K562 (cell line): Measurements from ENCODE around the gene NPHP3. TPM values are rescaled to one million over a fixed set of nuclear protein-coding genes. Genes with fewer than 3 reads are reported as not detected.

Experiments
- ATAC-seq: fragments of 200-7000 bp; cut with Tn5 transposase; 3 replicates; pipeline ENCODE4 v1.9.1; 2020; ENCODE audit warnings: moderate library complexity
- BruUV-seq: library from RNA; stranded (reverse); fragments of 400-500 nt; replicated peaks from 2 replicates; lab custom pipeline; 2021; lab: Mats Ljungman, UMichigan
- CTCF ChIA-PET: fragments of 300-600 bp; formaldehyde crosslinking; extraction: SDS; loops from one replicate; lab custom pipeline; 2021; ENCODE audit warnings: low intra/inter-chr PET ratio; lab: Yijun Ruan, JAX
- POLR2A ChIA-PET: fragments of 300-600, 350-650 bp; sonication (Branson Sonifier 250); formaldehyde crosslinking; extraction: SDS; loops from one replicate; lab custom pipeline; 2021; ENCODE audit warnings: antibody characterized with exemption, inconsistent platforms; lab: Yijun Ruan, JAX
- DNase-seq, 4 experiments: peaks; one replicate each; pipeline versions ENCODE4 v3.0.0 to v3.0.0-alpha.2; 2011 to 2018; ENCODE audit warnings: low spot score in 3 of 4, mixed read lengths in 3 of 4; ENCODE audit errors: extremely low read depth in 1 of 4
- FAIRE-seq: peaks from 2 replicates; lab custom pipeline; 2011; peaks lifted over from hg19 to GRCh38; lab: Jason Lieb, UNC
- H2AFZ ChIP-seq: 2 replicates; pipeline ENCODE4 v1.6.0; 2011; ENCODE audit warnings: low read depth, low read length, control low read depth, inconsistent platforms
- H3K27ac ChIP-seq: fragments of 200-600 bp; 3 replicates; pipeline ENCODE4 v1.8.0; 2011; ENCODE audit warnings: low read depth, mild to moderate bottlenecking, control low read depth, inconsistent platforms, low read length, moderate library complexity, mixed read lengths; ENCODE audit errors: extremely low read depth
- H3K27me3 ChIP-seq, 2 experiments: fragments of 300-600 bp in 1 of 2; 2 replicates in 1 of 2; 3 replicates in 1 of 2; pipeline versions ENCODE4 v1.6.0 to v1.8.0; 2011; ENCODE audit warnings: inconsistent platforms in 2 of 2, low read length in 2 of 2, mild to moderate bottlenecking in 1 of 2, mixed read lengths in 1 of 2, moderate library complexity in 1 of 2; ENCODE audit not compliant: control insufficient read depth in 2 of 2, insufficient read depth in 2 of 2
- H3K36me3 ChIP-seq: fragments of 300-600 bp; 3 replicates; pipeline ENCODE4 v1.8.0; 2011; ENCODE audit warnings: mild to moderate bottlenecking, low read length, inconsistent platforms; ENCODE audit not compliant: control insufficient read depth, insufficient read depth
- H3K4me1 ChIP-seq, 2 experiments: fragments of 200-600 bp in 1 of 2; replicated peaks in 1 of 2; 2 replicates in 1 of 2; 3 replicates in 1 of 2; pipeline versions ENCODE4 v1.5.1 to v1.8.0; 2011; ENCODE audit warnings: inconsistent platforms in 2 of 2, low read length in 2 of 2, mild to moderate bottlenecking in 1 of 2, mixed read lengths in 1 of 2, moderate library complexity in 1 of 2; ENCODE audit not compliant: control insufficient read depth in 2 of 2, insufficient read depth in 2 of 2
- H3K4me2 ChIP-seq: 2 replicates; pipeline ENCODE4 v1.6.1; 2011; ENCODE audit warnings: low read length, control low read depth, inconsistent platforms, mixed read lengths; ENCODE audit not compliant: insufficient read depth
- H3K4me3 ChIP-seq: fragments of 200-600 bp; sonication (generic), shearing (Covaris generic); 2 replicates; pipeline ENCODE4 v1.5.1; 2016; ENCODE audit warnings: control low read depth, inconsistent platforms
- H3K79me2 ChIP-seq: fragments of 200-600 bp; 3 replicates; pipeline ENCODE4 v1.8.0; 2011; ENCODE audit warnings: low read length, inconsistent platforms; ENCODE audit not compliant: control insufficient read depth, insufficient read depth
- H3K9ac ChIP-seq, 2 experiments: 2 replicates each; pipeline versions ENCODE4 v1.6.0 to v1.6.1; 2011; ENCODE audit warnings: low read depth in 2 of 2, low read length in 2 of 2, control low read depth in 1 of 2, inconsistent platforms in 1 of 2, mild to moderate bottlenecking in 1 of 2, mixed read lengths in 1 of 2; ENCODE audit not compliant: insufficient read depth in 1 of 2
- H3K9me1 ChIP-seq: one replicate; pipeline ENCODE4 v1.6.0; 2011; ENCODE audit warnings: inconsistent platforms, mild to moderate bottlenecking, low read length, moderate library complexity; ENCODE audit not compliant: control insufficient read depth, insufficient read depth
- H3K9me3 ChIP-seq: replicated peaks from 2 replicates; pipeline ENCODE4 v1.5.1; 2011; ENCODE audit warnings: low read depth, low read length, inconsistent platforms; ENCODE audit not compliant: control insufficient read depth, insufficient read depth
- H4K20me1 ChIP-seq: replicated peaks from 2 replicates; pipeline ENCODE4 v1.6.1; 2011; ENCODE audit warnings: low read length, inconsistent platforms, mixed read lengths; ENCODE audit not compliant: control insufficient read depth, insufficient read depth
- WGBS: fragments of 100-300 bp; shearing (Covaris generic); methylation state at CpG from one replicate; pipeline ENCODE4 v1.1.6; 2016; ENCODE audit warnings: low coverage, mixed read lengths; ENCODE audit not compliant: insufficient coverage; ENCODE audit errors: missing lambda C conversion rate; 5-methylcytosine and 5-hydroxymethylcytosine counted together
- in situ Hi-C: fragments of 300-500 bp; cut with MboI; formaldehyde crosslinking; loops from 4 replicates; pipeline ENCODE4 v1.15.0; 2018; ENCODE audit warnings: inconsistent platforms, mixed read lengths
- intact Hi-C: fragments of 100-400 bp; cut with micrococcal nuclease; formaldehyde crosslinking; loops from 2 replicates; pipeline ENCODE4 v1.14.2; 2022
- polyA plus RNA-seq, 8 experiments: library from polyadenylated mRNA; depleted of rRNA in 4 of 8; stranded (reverse) in 5 of 8; unstranded in 3 of 8; fragments of >200 nt; fragmentation: Nextera tagmentation in 2 of 8; fragmentation: Illumina TruSeq in 1 of 8; extraction: Ambion mirVana in 2 of 8; extraction: Trizol in 1 of 8; gene quantifications; 2 replicates each; pipeline versions ENCODE4 v1.2.1 to v1.2.3, GENCODE V29; 2011 to 2014; ENCODE audit warnings: inconsistent platforms in 1 of 8, missing spikeins in 1 of 8
- total RNA-seq, 7 experiments: library from RNA; depleted of rRNA in 6 of 7; stranded (reverse); fragments of >200 nt in 6 of 7; fragmentation: Illumina TruSeq in 2 of 7; extraction: Trizol in 2 of 7; gene quantifications; 2 replicates each; pipeline versions ENCODE4 v1.2.1 to v1.2.3, GENCODE V29; 2011 to 2021; ENCODE audit warnings: low replicate concordance in 1 of 7
- TF ChIP-seq, protein P1 (sequence below): fragments of 250-450 bp; sonication (Bioruptor Pico); IDR thresholded peaks from 2 replicates; pipeline ENCODE4 v1.9.0; 2021; ENCODE audit warnings: mild to moderate bottlenecking
- TF ChIP-seq, protein P2 (sequence below): fragments of 250-450 bp; sonication (Bioruptor Pico); IDR thresholded peaks from 2 replicates; pipeline ENCODE4 v1.8.0; 2022; ENCODE audit warnings: inconsistent platforms
- TF ChIP-seq, protein P3 (sequence below), 2 experiments: fragments of 450-650 bp in 1 of 2; sonication (generic) in 1 of 2; formaldehyde crosslinking; conservative IDR thresholded peaks; 2 replicates each; pipeline versions ENCODE4 v1.4.0 to v1.8.1; 2020 to 2022; ENCODE audit warnings: mild to moderate bottlenecking in 1 of 2, missing genetic modification reagents in 1 of 2

The NPHP3 gene
- total and polyA plus RNA-seq, 9 of the 15 experiments (the other 6 are each of a cell fraction or from before 2014, with no cell fraction given), result 0.62 to 13.2 (median 5.8) TPM

- Histone ChIP-seq H3K79me2 (peaks cover 6% of the 10 kb centered on the region; the same call in 1 of the 3 replicates), H3K9me3 (no peaks in the 10 kb centered on the region), H3K9ac (no peak overlapping the region), H3K36me3 (no peaks in the 10 kb centered on the region), H2AFZ (no peak overlapping the region), H3K4me1 (peaks cover 0 to 4% of the 10 kb centered on the region in 2 experiments; a peak in 4 of 5 replicates), H3K9me1 (no peaks in the 10 kb centered on the region), H3K27me3 (no peaks in the 10 kb centered on the region), H4K20me1 (no peaks in the 10 kb centered on the region), H3K4me2 (no peak overlapping the region), H3K4me3 (no peak overlapping the region), H3K27ac (no peak overlapping the region)
- DNase-seq (no peak), ATAC-seq (no peak), FAIRE-seq (no peak)
- no TSS peak for BruUV-seq
- in situ Hi-C loops (no loop called here), intact Hi-C loops (loop anchor here (5.0 to 10.0 kb wide), 2 partner anchors 390 to 728 kb away; no protein-coding TSS in a partner anchor)
- TF ChIP-seq, protein P1, sequence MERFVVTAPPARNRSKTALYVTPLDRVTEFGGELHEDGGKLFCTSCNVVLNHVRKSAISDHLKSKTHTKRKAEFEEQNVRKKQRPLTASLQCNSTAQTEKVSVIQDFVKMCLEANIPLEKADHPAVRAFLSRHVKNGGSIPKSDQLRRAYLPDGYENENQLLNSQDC (CRISPR knock-in tag), result no peak
- TF ChIP-seq, protein P2, sequence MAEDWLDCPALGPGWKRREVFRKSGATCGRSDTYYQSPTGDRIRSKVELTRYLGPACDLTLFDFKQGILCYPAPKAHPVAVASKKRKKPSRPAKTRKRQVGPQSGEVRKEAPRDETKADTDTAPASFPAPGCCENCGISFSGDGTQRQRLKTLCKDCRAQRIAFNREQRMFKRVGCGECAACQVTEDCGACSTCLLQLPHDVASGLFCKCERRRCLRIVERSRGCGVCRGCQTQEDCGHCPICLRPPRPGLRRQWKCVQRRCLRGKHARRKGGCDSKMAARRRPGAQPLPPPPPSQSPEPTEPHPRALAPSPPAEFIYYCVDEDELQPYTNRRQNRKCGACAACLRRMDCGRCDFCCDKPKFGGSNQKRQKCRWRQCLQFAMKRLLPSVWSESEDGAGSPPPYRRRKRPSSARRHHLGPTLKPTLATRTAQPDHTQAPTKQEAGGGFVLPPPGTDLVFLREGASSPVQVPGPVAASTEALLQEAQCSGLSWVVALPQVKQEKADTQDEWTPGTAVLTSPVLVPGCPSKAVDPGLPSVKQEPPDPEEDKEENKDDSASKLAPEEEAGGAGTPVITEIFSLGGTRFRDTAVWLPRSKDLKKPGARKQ, result no peak
- TF ChIP-seq, protein P3, sequence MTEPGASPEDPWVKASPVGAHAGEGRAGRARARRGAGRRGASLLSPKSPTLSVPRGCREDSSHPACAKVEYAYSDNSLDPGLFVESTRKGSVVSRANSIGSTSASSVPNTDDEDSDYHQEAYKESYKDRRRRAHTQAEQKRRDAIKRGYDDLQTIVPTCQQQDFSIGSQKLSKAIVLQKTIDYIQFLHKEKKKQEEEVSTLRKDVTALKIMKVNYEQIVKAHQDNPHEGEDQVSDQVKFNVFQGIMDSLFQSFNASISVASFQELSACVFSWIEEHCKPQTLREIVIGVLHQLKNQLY (CRISPR knock-in tag; conservative IDR thresholded peaks at IDR 0.05), result no peak
- 57% methylated on average over 3 of the region's 5 CpGs for whole genome bisulfite sequencing
- ChIA-PET CTCF (no interaction called here), POLR2A (no interaction called here)
These were observed 67.5 kb downstream of the NPHP3 start for GRCh38 chr3:132654721-132655120.
